HepG2 (cell line): ENCODE measurements around the gene IRF5. TPM values are rescaled to one million over a fixed set of nuclear protein-coding genes. Genes with fewer than 3 reads are reported as not detected.

Source experiments
- ATAC-seq: fragments of 200-7000 bp; cut with Tn5 transposase; 3 replicates; pipeline ENCODE4 v1.9.1; 2020; ENCODE audit warnings: mild to moderate bottlenecking, moderate library complexity
- BruUV-seq: library from RNA; stranded (reverse); fragments of 400-500 nt; replicated peaks from 2 replicates; lab custom pipeline; 2021; lab: Mats Ljungman, UMichigan
- CTCF ChIA-PET: fragments of 300-600 bp; formaldehyde crosslinking; extraction: SDS; loops from one replicate; lab custom pipeline; 2021; ENCODE audit warnings: low total read pairs, inconsistent platforms, low intra/inter-chr PET ratio; lab: Yijun Ruan, JAX
- POLR2A ChIA-PET: fragments of 350-600 bp; sonication (Branson Sonifier 250); formaldehyde crosslinking; loops from one replicate; lab custom pipeline; 2020; ENCODE audit warnings: antibody characterized with exemption, inconsistent platforms; lab: Yijun Ruan, JAX
- DNase-seq: peaks from one replicate; pipeline ENCODE4 v3.0.0-alpha.2; 2015; ENCODE audit warnings: low spot score
- FAIRE-seq: peaks from 3 replicates; lab custom pipeline; 2011; peaks lifted over from hg19 to GRCh38; lab: Jason Lieb, UNC
- H2AFZ ChIP-seq: one replicate; pipeline ENCODE4 v1.6.1; 2011; ENCODE audit warnings: low read length, inconsistent platforms
- H3K27ac ChIP-seq: fragments of 300-600 bp; 3 replicates; pipeline ENCODE4 v1.8.0; 2011; ENCODE audit warnings: mixed run types, mild to moderate bottlenecking, mixed read lengths, low read length, inconsistent platforms; ENCODE audit not compliant: insufficient read depth; ENCODE audit errors: extremely low read length
- H3K27me3 ChIP-seq, 2 experiments: fragments of 200-600 bp in 1 of 2; 2 replicates in 1 of 2; 3 replicates in 1 of 2; pipeline versions ENCODE4 v1.6.0 to v1.8.0; 2011; ENCODE audit warnings: low read length in 2 of 2, mild to moderate bottlenecking in 2 of 2, moderate library complexity in 2 of 2, inconsistent platforms in 1 of 2; ENCODE audit not compliant: insufficient read depth in 2 of 2, control insufficient read depth in 1 of 2
- H3K36me3 ChIP-seq, 2 experiments: fragments of 200-600 bp in 1 of 2; replicated peaks in 1 of 2; 2 replicates in 1 of 2; 3 replicates in 1 of 2; pipeline versions ENCODE4 v1.5.1 to v1.8.0; 2011; ENCODE audit warnings: low read length in 2 of 2, inconsistent platforms in 1 of 2; ENCODE audit not compliant: insufficient read depth in 2 of 2, control insufficient read depth in 1 of 2
- H3K4me1 ChIP-seq: 2 replicates; pipeline ENCODE4 v1.5.1; 2012; ENCODE audit warnings: low read length, inconsistent platforms; ENCODE audit not compliant: insufficient read depth
- H3K4me2 ChIP-seq: 2 replicates; pipeline ENCODE4 v1.6.0; 2011; ENCODE audit warnings: low read depth, low read length, inconsistent platforms
- H3K4me3 ChIP-seq, 3 experiments: fragments of 200-600 bp in 1 of 3; sonication (generic), shearing (Covaris generic) in 1 of 3; replicated peaks in 1 of 3; 2 replicates each; pipeline ENCODE4 v1.5.1; 2011 to 2016; ENCODE audit warnings: low read length in 3 of 3, inconsistent platforms in 2 of 3, low read depth in 2 of 3, mild to moderate bottlenecking in 2 of 3, control low read depth in 1 of 3, mixed read lengths in 1 of 3; ENCODE audit not compliant: insufficient read depth in 1 of 3
- H3K79me2 ChIP-seq: one replicate; pipeline ENCODE4 v1.6.1; 2011; ENCODE audit warnings: low read length, inconsistent platforms; ENCODE audit not compliant: insufficient read depth
- H3K9ac ChIP-seq: 2 replicates; pipeline ENCODE4 v1.6.0; 2011; ENCODE audit warnings: mild to moderate bottlenecking, low read depth, low read length, inconsistent platforms; ENCODE audit not compliant: insufficient read depth
- H3K9me3 ChIP-seq: 2 replicates; pipeline ENCODE4 v1.5.1; 2012; ENCODE audit warnings: mild to moderate bottlenecking, low read length
- H4K20me1 ChIP-seq: 2 replicates; pipeline ENCODE4 v1.6.0; 2011; ENCODE audit warnings: inconsistent platforms, mild to moderate bottlenecking, low read length, moderate library complexity; ENCODE audit not compliant: insufficient read depth
- AGO2 ChIP-seq: fragments of 200-400 bp; formaldehyde crosslinking; optimal IDR thresholded peaks from 2 replicates; pipeline ENCODE3; 2017; ENCODE audit warnings: mild to moderate bottlenecking, low read depth, low read length, moderate library complexity
- GLMP ChIP-seq: sonication (generic); formaldehyde crosslinking; IDR thresholded peaks from 2 replicates; pipeline ENCODE4 v1.9.0; 2021; ENCODE audit warnings: missing genetic modification reagents, mild to moderate bottlenecking, borderline replicate concordance
- HNRNPL ChIP-seq: fragments of 200-400 bp; formaldehyde crosslinking; IDR thresholded peaks from 2 replicates; pipeline ENCODE4 v1.6.1; 2017; ENCODE audit warnings: mild to moderate bottlenecking, low read depth, low read length
- NPAS2 ChIP-seq: sonication (generic); formaldehyde crosslinking; IDR thresholded peaks from 2 replicates; pipeline ENCODE4 v1.8.0; 2022; ENCODE audit warnings: mild to moderate bottlenecking, missing genetic modification reagents, borderline replicate concordance
- PCBP1 ChIP-seq: fragments of 200-400 bp; formaldehyde crosslinking; IDR thresholded peaks from 2 replicates; pipeline ENCODE4 v1.6.1; 2017; ENCODE audit warnings: mild to moderate bottlenecking, low read depth, low read length, borderline replicate concordance
- SAFB2 ChIP-seq: sonication (generic); formaldehyde crosslinking; IDR thresholded peaks from 2 replicates; pipeline ENCODE4 v1.5.1; 2020; ENCODE audit warnings: missing genetic modification reagents, low read depth, mild to moderate bottlenecking, borderline replicate concordance
- STAG1 ChIP-seq: sonication (generic); formaldehyde crosslinking; IDR thresholded peaks from 2 replicates; pipeline ENCODE4 v1.4.0; 2020; ENCODE audit warnings: missing genetic modification reagents
- ZNF33B ChIP-seq: sonication (generic); formaldehyde crosslinking; IDR thresholded peaks from 2 replicates; pipeline ENCODE4 v1.5.1; 2020; ENCODE audit warnings: mild to moderate bottlenecking, missing genetic modification reagents
- ZNF362 ChIP-seq: sonication (generic); formaldehyde crosslinking; IDR thresholded peaks from 2 replicates; pipeline ENCODE4 v1.4.0; 2020; ENCODE audit warnings: missing genetic modification reagents, mild to moderate bottlenecking, borderline replicate concordance
- ZNF441 ChIP-seq: sonication (generic); formaldehyde crosslinking; IDR thresholded peaks from 2 replicates; pipeline ENCODE4 v1.7.0; 2021; ENCODE audit warnings: missing genetic modification reagents, borderline replicate concordance
- ZNF800 ChIP-seq: sonication (generic); formaldehyde crosslinking; IDR thresholded peaks from 2 replicates; pipeline ENCODE4 v1.4.0; 2020; ENCODE audit warnings: missing genetic modification reagents
- WGBS: methylation state at CpG from one replicate; pipeline ENCODE4 v1.1.6; 2017; ENCODE audit warnings: low lambda C conversion rate; 5-methylcytosine and 5-hydroxymethylcytosine counted together
- in situ Hi-C: cut with HindIII; loops from 2 replicates; pipeline ENCODE4 v1.10.0; 2017; ENCODE audit warnings: low pct_unique_long_range_greater_than_20kb; ENCODE audit not compliant: extremely low pct_ligation_motif_present
- intact Hi-C: fragments of 100-400 bp; cut with micrococcal nuclease; formaldehyde crosslinking; loops from one replicate; pipeline ENCODE4 v1.10.0; 2022; ENCODE audit not compliant: unreplicated experiment
- polyA plus RNA-seq, 8 experiments: library from polyadenylated mRNA; depleted of rRNA in 3 of 8; stranded (reverse) in 7 of 8; unstranded in 1 of 8; fragments of >200 nt; fragmentation: Illumina TruSeq in 4 of 8; extraction: Trizol in 4 of 8; gene quantifications; 2 replicates each; pipeline versions ENCODE4 v1.2.1 to v1.2.3, GENCODE V29; 2011 to 2016; ENCODE audit warnings: low read depth in 4 of 8, missing spikeins in 1 of 8, mixed read lengths in 1 of 8; ENCODE audit not compliant: insufficient read depth in 1 of 8
- total RNA-seq, 5 experiments: library from RNA; depleted of rRNA; stranded (reverse); fragments of >200 nt; fragmentation: Illumina TruSeq; extraction: Trizol; gene quantifications; 2 replicates each; pipeline ENCODE4 v1.2.3, GENCODE V29; 2016; ENCODE audit warnings: low read depth in 1 of 5
- TF ChIP-seq, protein P1 (sequence below): sonication (generic); formaldehyde crosslinking; IDR thresholded peaks from 2 replicates; pipeline ENCODE4 v1.5.0; 2020; ENCODE audit warnings: mild to moderate bottlenecking, missing genetic modification reagents, moderate library complexity
- TF ChIP-seq, protein P2 (sequence below): sonication (generic); formaldehyde crosslinking; IDR thresholded peaks from 2 replicates; pipeline ENCODE4 v1.8.0; 2022; ENCODE audit warnings: mild to moderate bottlenecking, missing genetic modification reagents, moderate library complexity

IRF5 gene
- total and polyA plus RNA-seq, 2 of the 13 experiments (the other 11 are each of a cell fraction or from before 2014, with no cell fraction given) = 2.0 to 2.9 TPM

- CTCF ChIA-PET = interaction anchor here (2.0 kb wide), 1 partner anchor 43 kb away, joined by 8 read pairs; no protein-coding TSS in a partner anchor
- no peaks in the 10 kb centered on the region for H3K4me1 ChIP-seq
- H3K27me3 ChIP-seq = no peaks in the 10 kb centered on the region
- H3K36me3 ChIP-seq = no peaks in the 10 kb centered on the region
- in situ Hi-C loops = loop anchor here (5.0 kb wide), 1 partner anchor 40 kb away; no protein-coding TSS in a partner anchor
- no peak overlapping the region for H2AFZ ChIP-seq
- no peaks in the 10 kb centered on the region for H3K9me3 ChIP-seq
- DNase-seq (no peak), ATAC-seq (peak; percentile 68), FAIRE-seq (no peak)
- no peaks in the 10 kb centered on the region for H4K20me1 ChIP-seq
- intact Hi-C loops = no loop called here
- H3K79me2 ChIP-seq = no peaks in the 10 kb centered on the region
- H3K4me3 ChIP-seq = no peak overlapping the region
- BruUV-seq = no TSS peak
- POLR2A ChIA-PET = no interaction called here
- no peak overlapping the region for H3K9ac ChIP-seq
- H3K4me2 ChIP-seq = no peak overlapping the region
- TF ChIP-seq ZNF441 (CRISPR knock-in tag) (no peak), HNRNPL (peak; percentile 88), ZNF33B (no peak), PCBP1 (0 out of 2 replicates have a peak, but pooled peaks have one; percentile 32), GLMP (CRISPR knock-in tag) (no peak), SAFB2 (CRISPR knock-in tag) (no peak), AGO2 (peak; percentile 71), ZNF800 (CRISPR knock-in tag) (no peak), ZNF362 (CRISPR knock-in tag) (no peak), STAG1 (CRISPR knock-in tag) (peak; percentile 50), NPAS2 (no peak)
- TF ChIP-seq, protein P1, sequence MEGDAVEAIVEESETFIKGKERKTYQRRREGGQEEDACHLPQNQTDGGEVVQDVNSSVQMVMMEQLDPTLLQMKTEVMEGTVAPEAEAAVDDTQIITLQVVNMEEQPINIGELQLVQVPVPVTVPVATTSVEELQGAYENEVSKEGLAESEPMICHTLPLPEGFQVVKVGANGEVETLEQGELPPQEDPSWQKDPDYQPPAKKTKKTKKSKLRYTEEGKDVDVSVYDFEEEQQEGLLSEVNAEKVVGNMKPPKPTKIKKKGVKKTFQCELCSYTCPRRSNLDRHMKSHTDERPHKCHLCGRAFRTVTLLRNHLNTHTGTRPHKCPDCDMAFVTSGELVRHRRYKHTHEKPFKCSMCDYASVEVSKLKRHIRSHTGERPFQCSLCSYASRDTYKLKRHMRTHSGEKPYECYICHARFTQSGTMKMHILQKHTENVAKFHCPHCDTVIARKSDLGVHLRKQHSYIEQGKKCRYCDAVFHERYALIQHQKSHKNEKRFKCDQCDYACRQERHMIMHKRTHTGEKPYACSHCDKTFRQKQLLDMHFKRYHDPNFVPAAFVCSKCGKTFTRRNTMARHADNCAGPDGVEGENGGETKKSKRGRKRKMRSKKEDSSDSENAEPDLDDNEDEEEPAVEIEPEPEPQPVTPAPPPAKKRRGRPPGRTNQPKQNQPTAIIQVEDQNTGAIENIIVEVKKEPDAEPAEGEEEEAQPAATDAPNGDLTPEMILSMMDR (CRISPR knock-in tag) = peak; percentile 58
- TF ChIP-seq, protein P2, sequence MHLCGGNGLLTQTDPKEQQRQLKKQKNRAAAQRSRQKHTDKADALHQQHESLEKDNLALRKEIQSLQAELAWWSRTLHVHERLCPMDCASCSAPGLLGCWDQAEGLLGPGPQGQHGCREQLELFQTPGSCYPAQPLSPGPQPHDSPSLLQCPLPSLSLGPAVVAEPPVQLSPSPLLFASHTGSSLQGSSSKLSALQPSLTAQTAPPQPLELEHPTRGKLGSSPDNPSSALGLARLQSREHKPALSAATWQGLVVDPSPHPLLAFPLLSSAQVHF = no peak
- H3K27ac ChIP-seq = no peak overlapping the region
- WGBS = 86% methylated on average over 11 of the region's 22 CpGs
Measured at GRCh38 chr7:128946936-128947830, 9.5 kb downstream of the IRF5 start.
